ENCODE results near the gene IRX4.

- TF ChIP-seq CTCF (IDR thresholded peaks at IDR 0.05) (no peak), POLR2A (IDR thresholded peaks at IDR 0.05) (no peak)
Measured at GRCh38 chr5:1874771-1875220, 7.9 kb downstream of the IRX4 start.

Measured in adrenal gland (tissue), 5 donors.